Measurements from ENCODE around the gene NUB1.

DNA sequence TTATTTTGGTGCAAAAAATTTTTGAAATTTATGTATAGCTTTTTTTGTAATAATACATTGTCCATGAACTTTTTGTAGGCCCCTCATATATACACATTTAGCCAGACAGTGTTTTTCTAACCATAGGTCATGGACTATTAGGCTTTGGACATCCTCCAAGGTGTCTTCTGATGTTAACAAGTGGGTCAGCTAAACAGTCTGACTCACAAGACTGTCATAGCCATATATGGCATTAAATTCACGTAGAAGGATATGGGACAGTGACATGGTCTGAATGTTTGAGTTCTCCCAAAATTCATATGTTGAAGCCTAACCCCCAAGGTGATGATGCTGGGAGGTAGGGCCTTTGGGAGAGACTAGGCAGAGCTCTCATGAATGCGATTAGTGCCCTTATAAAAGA, 14.0 kb upstream of the NUB1 start:
- TF ChIP-seq EZH2 (IDR thresholded peaks at IDR 0.05; ENCODE audit: borderline replicate concordance, low read length): no peak
- TF ChIP-seq, protein P1, sequence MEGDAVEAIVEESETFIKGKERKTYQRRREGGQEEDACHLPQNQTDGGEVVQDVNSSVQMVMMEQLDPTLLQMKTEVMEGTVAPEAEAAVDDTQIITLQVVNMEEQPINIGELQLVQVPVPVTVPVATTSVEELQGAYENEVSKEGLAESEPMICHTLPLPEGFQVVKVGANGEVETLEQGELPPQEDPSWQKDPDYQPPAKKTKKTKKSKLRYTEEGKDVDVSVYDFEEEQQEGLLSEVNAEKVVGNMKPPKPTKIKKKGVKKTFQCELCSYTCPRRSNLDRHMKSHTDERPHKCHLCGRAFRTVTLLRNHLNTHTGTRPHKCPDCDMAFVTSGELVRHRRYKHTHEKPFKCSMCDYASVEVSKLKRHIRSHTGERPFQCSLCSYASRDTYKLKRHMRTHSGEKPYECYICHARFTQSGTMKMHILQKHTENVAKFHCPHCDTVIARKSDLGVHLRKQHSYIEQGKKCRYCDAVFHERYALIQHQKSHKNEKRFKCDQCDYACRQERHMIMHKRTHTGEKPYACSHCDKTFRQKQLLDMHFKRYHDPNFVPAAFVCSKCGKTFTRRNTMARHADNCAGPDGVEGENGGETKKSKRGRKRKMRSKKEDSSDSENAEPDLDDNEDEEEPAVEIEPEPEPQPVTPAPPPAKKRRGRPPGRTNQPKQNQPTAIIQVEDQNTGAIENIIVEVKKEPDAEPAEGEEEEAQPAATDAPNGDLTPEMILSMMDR (conservative IDR thresholded peaks at IDR 0.05 in 1 of 2, IDR thresholded peaks at IDR 0.05 in 1 of 2; ENCODE audit: extremely low read depth in 1 of 2, insufficient read depth in 1 of 2, low read depth in 1 of 2, low read length in 2 of 2): no peak
